Measurements from ENCODE around the gene FAM89A.

Gene FAM89A

DNA sequence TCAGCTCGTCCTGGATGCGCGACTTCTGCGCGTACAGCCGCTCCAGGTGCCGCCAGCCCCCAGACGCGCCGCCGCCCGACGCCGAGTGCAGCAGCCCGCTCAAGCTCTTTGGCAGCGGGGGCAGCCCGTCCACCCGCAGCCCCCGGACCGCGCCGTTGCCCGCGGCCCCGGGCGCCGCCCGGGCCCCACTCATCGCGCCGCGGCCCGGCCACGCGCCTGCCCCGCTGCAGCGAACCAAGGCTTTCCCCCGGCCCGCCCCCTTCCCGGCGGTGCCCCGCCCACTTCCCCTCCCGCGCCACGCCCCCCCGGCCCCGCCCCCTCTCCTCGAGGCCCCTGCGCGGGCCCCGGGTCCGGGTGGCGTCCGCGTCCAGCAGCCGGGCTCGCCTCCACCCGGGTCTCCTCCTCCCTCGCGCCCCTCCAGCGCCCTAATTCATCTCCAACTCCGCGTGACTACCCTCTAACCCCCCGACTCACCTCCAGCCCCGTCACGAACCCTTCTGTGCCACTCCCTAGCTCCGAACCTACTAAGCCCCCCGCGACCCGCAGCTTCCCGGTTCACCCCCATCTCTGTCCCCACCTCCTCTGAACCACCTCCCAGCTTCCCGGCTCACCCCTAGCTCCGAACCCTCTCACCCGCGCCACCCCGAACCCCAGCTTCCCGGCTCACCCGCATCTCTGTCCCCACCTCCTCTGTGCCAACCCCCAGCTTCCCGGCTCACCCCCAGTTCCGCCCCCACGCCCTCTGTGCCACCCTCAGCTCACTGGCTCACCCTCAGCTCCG is at the start of gene FAM89A:
TSS of gene FAM89A (minus strand) at position 236 of the 781 bp plus-strand sequence. CDS start at position 193, 43 bp downstream.
- DNase-seq (ENCODE audit: low spot score) = peak; percentile 76

DNA sequence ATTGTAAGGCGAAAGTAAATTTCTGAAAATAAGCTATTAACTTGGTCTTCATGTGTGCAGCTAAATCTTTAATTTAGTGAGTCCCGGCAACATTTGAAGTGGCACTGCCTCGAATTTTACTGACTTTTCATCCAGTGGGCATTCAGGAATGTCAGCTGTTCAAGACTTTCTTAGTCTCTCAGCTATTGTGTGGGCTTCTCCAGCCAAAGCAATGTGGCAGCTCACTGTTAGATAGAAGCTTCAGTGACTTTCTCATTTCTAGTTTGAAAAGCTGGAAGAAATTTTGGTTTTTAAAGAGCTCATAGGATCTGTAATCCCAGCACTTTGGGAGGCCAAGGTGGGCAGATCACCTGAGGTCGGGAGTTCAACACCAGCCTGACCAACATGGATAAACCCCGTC is 44.3 kb upstream of the FAM89A start:
- DNase-seq (ENCODE audit: low spot score) = no peak

DNA sequence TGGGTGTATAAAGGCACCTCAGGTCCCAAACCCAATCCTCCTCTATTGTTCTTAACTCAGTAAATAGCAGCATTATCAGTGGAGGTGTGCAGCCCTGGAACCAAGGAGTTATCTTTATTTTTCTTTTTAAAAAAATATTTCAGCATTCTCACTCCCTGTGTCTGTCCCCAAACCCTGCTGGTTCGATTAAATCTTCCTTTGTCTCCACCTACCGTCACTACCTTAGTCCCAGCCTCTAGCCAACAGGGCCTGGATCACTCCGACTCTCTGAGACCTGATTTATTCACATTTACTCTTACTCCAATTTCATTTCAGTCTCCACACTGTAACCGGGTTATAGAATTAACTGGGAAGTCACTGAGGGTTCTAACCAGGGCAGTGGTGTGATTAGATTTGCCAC is 39.1 kb upstream of the FAM89A start:
- DNase-seq (ENCODE audit: low spot score) = no peak

DNA sequence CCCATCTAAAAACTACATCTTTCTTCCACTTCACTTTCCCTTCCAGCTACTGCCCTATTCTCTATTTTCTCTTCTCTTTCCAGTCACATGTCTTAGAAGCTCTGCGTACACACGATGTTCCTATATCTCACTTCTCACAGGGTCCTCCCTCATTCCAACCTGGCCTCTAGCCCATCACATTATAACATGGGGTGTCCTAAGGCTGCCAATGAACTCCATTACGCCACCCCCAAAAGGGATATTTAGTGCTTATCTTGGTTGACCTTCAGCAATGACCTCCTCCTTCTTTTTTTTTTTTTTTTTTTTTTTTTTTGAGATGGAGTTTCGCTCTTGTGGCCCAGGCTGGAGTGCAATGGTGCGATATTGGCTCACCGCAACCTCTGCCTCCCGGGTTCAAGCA is 38.2 kb upstream of the FAM89A start:
- DNase-seq (ENCODE audit: low spot score) = no peak

DNA sequence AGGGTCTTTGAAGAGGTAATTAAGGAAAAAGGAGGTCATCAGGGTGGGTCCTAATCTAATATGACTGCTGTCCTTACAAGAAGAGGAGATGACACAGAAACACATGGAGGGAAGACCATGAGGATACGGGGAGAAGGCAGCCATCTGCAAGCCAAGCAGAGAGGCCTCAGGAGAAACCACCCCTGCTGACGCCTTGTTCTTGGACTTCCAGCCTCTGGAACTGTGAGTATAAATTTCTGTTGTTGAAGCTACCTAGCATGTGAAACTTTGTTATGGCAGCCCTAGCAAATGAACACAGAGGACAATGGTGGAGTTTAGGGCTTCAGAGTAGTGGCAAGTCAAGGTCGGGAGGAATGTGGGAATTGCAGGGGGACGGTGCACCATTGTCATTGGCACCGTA is 36.7 kb upstream of the FAM89A start:
- no peak for DNase-seq (ENCODE audit: low spot score)

DNA sequence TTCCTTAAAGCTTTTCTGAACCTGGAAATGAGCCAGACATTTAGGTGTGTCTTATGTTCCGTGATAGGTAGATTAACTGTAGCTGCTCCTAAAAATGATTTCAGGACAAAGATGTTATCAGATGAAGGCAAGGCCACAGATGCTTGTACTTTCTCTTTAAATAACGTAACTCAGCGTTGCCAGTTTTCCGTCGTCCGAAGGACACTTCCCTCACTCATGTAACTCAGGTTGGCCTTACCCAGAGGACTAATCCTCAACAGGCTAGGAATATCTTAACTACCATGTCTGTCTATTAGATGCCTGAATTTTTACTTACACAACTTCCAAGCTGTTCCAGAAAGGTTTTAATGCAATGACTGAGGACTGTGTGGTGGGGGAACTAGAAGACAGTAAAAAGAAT is 35.4 kb upstream of the FAM89A start:
- no peak for DNase-seq (ENCODE audit: low spot score)

DNA sequence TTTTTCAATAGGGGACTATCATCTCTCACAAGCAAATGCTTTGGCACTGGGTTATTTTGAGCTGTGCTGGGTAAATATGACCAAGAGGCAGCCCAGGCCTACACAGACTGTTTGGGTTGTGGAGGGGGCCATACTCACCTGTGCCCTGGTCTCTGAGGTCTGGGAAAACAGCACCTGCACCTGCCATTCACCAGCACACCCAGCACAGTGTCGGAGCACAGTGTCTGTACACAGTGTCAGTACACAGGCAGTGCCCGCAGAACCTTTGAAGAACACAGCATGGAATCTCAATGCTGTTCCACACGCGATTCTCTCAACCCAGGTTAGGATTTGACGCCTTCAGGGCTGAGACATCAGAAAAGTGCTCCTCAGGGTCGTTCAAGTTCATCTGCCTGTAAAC is 35.0 kb upstream of the FAM89A start:
- DNase-seq (ENCODE audit: low spot score) = no peak

DNA sequence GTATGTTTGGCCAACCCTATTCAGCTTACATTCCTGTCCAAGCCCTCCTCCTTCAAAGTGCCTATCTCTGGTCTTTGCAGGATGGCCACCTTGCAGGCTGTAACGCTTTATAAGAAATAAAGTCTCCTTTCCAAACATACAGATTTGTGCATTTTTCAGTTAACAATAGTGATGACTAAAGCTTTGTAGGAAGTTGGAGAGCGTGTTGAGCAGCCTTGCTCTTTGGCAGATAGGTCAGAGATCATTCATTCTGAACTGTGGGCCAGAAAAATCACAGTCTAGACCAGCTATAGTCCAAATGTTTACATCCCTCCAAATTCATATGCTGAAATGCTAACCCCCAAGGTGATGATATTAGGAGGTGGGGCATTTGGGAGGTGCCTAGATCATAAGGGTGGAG is 34.0 kb upstream of the FAM89A start:
- no peak for DNase-seq (ENCODE audit: low spot score)

DNA sequence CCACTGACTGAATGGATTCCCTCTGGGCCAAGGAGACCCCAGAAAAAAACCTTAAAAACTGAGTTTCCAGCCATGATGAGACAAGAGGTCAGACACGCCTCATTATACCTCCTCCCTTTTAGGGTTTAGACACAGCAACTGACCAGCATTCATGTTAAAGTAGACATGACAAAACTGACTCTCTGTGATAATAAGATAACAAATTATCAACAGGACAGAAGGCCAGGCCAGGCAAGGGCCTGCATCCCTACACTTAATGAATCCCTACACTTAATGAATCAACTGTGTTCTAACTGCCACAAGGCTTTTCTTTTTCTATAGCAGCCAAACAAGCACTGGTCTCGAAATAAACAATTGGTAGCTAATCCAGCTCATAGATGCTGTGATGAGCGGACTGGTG is 33.3 kb upstream of the FAM89A start:
- DNase-seq (ENCODE audit: low spot score) = no peak

DNA sequence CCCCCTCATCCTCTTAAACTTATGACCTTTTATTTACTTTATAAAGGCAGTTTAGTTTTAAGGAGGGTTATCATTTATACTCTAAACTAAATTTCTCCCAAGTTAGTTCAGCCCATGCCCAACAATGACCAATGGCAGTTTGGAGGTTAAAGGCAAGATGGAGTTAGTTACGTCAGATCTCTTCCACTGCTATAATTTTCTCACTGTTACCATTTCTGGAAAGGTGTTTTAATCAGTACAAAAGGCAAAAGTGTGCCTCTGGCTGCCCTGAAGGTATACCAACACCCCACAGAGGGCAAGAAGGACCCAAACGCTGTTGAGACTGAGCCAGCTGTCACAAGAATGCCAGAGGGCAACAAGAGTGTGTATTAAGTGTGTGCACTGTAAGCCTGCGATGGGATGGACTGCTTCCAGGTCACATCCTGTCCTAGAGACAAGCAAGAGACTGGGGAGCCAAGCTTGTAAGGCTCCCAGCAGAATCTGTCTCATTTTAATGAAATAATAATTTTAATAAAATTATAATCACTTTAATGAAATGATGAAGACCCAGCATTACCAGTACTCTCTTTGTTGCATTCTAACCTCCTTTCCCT is 32.5 kb upstream of the FAM89A start:
- no peak for DNase-seq (ENCODE audit: low spot score)

DNA sequence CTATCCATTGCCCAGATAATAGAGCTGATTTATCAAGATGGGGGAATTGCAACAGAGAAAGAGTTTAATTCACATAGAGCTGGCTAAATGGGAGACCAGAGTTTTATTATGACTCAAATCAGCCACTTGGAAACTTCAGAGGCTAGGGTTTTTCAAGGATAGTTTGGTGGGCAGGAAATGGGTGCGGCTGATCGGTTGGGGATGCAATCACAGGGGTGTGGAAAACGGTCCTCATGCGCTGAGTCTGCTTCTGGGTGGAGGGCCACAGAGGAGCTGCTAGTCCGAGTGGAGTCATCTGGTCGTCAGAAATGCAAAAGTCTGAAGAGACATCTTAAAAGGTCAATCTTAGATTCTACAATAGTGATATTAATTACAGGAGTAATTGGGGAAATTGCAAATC is 32.0 kb upstream of the FAM89A start:
- no peak for DNase-seq (ENCODE audit: low spot score)

DNA sequence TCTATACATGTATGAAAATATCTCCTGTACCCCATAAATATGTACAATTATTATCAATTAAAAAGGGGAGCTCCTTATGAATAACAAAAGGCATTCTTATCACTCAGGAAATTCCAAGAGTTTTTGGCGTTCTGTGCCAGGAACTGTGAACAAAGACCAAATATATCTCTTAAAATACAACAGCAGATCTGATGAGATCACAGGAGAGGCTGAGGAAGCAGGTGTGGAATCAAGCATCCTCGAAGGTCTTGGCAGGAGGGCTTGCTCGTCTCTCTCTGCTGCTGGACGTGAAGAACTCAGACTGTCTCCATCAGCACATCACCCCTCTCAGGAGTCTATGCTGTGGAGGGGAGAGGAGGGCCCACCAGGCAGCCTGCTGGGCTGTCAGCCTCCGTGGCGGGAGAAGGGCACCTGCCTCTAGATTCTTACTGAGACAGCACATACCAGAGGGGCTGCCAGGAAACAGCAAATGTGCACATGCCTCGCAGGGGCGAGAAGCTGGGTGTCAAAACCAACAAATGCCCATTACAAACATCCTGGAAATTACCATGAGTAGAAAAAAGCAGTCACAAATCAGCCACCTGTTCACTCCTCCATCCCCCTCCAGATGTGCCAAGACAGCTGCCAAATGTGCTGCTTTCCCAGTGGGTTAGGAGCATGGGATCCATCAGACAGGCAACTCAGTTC is 30.8 kb upstream of the FAM89A start:
- DNase-seq (ENCODE audit: low spot score) = no peak

DNA sequence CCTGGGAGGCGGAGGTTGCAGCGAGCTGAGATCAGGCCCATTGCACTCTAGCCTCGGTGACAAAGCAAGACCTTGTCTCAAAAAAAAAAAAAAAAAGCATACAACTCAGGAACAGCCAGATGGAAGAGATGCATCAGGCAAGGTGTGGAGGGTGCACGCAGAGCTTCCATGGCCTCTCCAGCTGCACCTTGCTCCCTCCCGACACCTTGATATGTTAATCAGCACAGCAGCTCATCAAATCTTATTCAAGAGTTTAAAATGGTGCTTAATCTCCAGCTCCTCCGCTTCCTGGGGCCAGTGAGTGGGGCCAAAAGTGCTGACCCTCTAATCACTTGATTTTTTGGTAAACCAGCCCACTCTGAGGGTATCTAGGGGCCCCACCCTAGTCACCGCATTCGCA is 29.3 kb upstream of the FAM89A start:
- DNase-seq (ENCODE audit: low spot score) = no peak

DNA sequence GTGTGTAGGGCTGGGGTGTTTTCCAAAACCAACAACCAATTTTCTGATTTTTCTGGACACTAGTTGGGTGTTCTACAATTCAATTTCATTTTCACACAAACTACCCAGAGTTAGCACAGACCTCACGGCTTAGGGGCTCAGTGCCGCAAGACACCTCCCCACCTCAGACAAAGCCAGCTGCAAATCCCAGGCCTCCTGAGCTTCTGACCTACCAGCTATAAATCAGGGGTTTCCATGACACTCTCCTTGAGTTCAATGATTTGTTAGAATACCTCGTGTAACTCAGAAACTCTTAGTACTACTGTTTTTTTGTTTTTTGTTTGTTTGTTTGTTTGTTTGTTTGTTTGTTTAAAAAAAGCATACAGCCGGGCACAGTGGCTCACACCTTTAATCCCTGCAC is 28.7 kb upstream of the FAM89A start:
- DNase-seq (ENCODE audit: low spot score) = no peak

DNA sequence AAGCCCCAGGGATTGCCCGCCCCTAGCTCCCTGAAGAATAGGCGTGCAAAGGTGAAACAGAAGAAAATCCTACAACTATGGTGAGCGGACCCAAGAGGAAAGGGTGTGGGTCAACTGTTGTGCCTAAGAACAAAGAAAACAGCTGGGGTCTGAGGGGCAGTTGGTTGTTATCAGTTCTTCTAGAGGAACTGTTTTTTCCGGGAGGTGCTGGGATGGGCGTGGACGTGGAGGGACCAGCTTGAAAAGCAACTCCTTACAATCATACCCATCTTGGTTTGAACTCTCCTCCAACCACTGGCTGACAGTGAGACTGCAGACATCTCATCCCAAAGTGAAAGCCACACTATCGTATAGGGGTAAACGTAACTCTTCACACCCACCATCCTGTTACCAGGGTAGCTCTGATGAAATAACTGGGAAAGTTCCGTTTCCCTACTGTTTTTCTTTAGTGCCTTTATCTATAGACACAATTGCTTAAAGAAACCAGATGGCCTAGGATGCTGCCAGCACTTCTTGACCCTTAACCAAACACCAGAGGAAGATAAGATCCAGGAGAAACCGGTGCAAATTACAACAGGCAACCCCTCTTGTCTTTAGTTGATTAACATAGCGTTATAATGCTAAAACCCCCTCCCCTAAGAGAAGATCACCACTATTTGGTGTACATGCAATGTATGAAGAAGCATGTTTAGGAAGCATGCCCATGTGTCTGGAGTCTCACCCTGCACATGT is 25.6 kb upstream of the FAM89A start:
- no peak for DNase-seq (ENCODE audit: low spot score)

DNA sequence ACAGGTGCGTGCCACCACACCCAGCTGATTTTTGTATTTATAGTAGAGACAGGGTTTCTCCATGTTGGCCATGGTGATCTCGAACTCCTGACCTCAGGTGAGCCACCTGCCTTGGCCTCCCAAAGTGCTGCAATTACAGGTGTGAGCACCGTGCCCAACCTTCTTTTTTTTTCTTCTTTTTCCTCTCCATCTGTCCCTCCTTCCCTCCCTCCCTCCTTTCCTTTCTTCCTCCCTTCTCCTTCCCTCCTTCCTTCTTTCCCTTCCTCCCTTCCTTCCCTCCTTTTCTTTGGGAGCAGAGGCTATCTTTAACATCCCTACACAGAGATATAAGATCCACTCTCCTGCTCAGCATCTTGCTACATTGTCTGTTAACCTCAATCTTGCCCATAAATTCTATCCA is 24.4 kb upstream of the FAM89A start:
- DNase-seq (ENCODE audit: low spot score) = no peak

DNA sequence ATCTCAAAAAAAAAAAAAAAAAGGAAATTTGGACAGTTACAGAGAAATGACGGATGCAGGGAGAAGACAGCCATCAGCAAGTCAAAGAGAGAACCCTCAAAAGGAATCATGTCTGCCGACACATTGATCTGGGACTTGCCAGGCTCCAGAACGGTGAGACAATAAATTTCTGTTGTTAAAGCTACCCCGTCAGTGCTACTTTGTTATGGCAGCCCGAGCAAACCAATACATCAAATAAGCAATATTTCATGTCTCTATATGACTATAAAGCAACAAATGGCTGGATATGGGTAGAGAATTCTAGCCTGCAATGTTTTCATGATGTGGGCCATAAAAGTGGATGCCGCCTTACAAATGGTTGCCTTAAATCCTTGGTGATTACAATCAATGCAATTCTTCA is 23.3 kb upstream of the FAM89A start:
- no peak for DNase-seq (ENCODE audit: low spot score)

DNA sequence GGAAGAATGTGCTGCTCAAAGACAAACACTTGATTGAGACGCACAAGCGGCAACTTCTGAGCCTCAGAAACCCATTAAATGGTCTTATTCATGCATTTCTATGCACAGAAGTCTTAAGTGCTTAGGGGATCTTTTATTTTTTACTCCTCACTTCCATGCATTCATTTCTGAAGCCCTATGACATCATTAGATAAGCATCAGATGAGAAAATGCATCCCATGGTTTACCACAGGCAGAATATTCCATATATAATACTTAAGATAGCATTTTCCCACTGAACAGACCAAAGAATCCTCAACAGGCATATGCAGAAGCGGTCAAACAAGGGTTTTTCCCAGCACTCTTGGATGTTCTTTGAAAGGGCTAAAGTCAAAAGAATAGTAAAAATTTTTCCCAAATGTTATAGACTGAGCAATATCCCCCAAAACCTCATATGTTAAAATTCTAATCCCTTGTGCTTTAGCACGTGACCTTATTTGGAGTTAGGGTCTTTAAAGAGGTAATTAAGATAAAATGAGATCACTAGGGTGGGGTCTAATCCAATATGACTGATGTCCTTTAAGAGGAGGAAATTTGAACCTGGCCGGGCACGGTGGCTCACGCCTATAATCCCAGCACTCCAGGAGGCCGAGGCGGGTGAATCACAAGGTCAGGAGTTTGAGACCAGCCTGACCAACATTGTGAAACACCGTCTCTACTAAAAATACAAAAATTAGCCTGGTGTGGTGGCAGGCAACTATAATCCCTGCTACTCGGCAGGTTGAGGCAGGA is 22.6 kb upstream of the FAM89A start:
- no peak for DNase-seq (ENCODE audit: low spot score)

DNA sequence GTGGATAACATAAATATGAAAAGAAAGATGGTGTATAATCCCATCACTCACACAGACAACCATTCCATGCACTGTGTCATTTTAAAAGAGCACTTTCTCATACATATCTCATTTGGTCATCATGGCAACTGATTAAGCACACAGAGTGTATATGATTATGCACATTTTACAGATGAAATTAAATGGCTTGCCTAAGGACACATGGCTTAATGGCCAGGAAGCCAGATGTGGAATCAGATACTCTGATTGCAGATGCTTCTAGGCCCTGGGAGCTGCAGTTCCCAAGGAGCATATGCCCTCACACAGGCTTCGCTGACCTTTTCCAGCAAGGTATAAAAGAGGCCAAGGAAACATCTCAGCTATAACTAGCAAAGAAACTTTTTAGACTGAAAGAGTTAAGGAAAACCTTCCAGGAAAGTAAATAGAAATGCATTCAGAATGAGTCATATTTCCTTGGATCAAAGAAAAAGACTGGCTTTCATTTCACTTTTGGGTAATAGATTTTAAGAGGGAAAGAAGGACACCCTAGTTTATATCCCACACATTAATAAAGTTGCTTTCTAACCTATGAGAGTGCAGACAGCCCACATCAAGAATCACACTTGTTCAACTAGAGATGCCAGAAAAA is 19.6 kb upstream of the FAM89A start:
- no peak for DNase-seq (ENCODE audit: low spot score)

DNA sequence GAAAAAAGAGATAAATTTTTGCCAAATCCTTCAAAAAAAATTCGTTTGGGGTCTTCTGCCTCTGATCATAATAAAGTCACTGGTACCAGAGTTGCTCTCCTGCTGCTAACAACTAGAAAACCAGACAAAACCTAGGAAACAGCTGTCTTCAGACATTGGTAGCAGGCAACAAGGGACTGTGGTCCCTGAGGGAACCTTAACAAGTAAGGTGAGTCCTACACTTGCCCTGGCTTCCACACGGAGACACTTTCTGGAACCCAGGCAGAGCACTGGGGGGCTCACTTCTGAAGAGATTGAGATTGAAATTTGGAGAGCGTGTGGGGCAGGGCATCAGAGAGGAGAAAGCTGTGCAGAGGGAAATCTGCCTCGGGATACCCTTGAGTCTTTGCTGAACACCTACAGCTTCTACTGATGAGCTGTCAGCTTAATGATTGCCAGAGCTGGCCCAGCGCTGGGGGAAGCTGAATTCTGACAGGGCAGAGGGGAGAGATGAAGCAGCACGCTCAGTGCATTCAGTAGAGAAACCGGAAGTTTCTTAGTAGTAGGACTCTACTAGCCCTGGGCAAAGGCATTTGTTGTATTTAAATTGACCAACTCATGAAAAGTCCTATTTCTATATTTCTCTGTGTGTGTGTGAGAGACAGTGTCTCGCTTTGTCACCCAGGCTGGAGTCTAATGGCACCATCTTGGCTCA is 18.5 kb upstream of the FAM89A start:
- DNase-seq (ENCODE audit: low spot score) = no peak

DNA sequence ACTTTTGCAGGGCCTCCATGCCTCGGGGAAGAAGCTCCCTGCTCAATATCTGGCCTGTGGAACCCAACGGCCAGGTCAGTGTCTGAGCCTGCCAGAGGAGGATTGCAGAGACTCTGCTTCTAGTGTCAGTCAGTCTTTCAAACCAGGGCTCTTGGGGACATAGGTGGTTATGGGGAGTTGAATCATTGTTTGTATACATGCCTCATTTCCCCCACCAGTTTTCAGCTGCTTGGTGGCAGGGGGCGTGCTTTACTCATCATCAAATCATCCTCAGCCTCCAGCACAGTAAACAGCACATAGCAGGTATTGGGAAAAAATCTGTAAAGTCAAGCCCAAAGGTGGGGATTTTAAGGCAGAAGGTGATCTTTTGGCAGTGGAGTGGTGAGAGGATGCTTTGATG is 17.4 kb upstream of the FAM89A start:
- DNase-seq (ENCODE audit: low spot score) = no peak

Data from HuH-7.5 (cell line).